ENCODE data around the gene RAE1.

RAE1 gene

GRCh38 chr20:57409672-57410397, 58.8 kb downstream of the RAE1 start:
- Histone ChIP-seq H3K27me3 (replicated peaks; ENCODE audit: insufficient read depth, low read length) (no peaks in the 10 kb centered on the region), H3K79me2 (ENCODE audit: low read length) (peaks cover 33% of the 10 kb centered on the region), H3K9me3 (replicated peaks; ENCODE audit: insufficient read depth, low read length) (no peaks in the 10 kb centered on the region), H3K9ac (ENCODE audit: low read length) (no peak overlapping the region), H3K4me1 (ENCODE audit: low read length) (no peaks in the 10 kb centered on the region), H3K4me3 (ENCODE audit: low read length) (no peak overlapping the region), H3K27ac (ENCODE audit: low read length) (no peak overlapping the region), H2AFZ (ENCODE audit: low read length) (no peak overlapping the region), H3F3A (ENCODE audit: insufficient read depth, low read length) (peaks cover 36% of the 10 kb centered on the region), H3K4me2 (ENCODE audit: low read depth, low read length) (no peak overlapping the region), H3K9me2 (replicated peaks; ENCODE audit: insufficient read depth, low read length) (no peaks in the 10 kb centered on the region), H4K20me1 (ENCODE audit: insufficient read depth, low read length) (peaks cover 36% of the 10 kb centered on the region), H3K36me3 (replicated peaks; ENCODE audit: insufficient read depth, low read length) (peaks cover 12% of the 10 kb centered on the region)
- TF ChIP-seq EZH2phosphoT487 (IDR thresholded peaks at IDR 0.05; ENCODE audit: low read length): no peak
- no peak for TF ChIP-seq CTCF (IDR thresholded peaks at IDR 0.05; ENCODE audit: low read length)
- no peak for TF ChIP-seq EZH2 (optimal IDR thresholded peaks at IDR 0.05; ENCODE audit: low read depth, low read length)
- no peak for DNase-seq

- H3K9ac ChIP-seq (ENCODE audit: low read length): no peak overlapping the region
- no peak overlapping the region for H3K4me3 ChIP-seq (ENCODE audit: low read length)
- TF ChIP-seq EZH2 (optimal IDR thresholded peaks at IDR 0.05; ENCODE audit: low read depth, low read length): no peak
- TF ChIP-seq EZH2phosphoT487 (IDR thresholded peaks at IDR 0.05; ENCODE audit: low read length): no peak
- no peak for TF ChIP-seq CTCF (IDR thresholded peaks at IDR 0.05; ENCODE audit: low read length)
- no peaks in the 10 kb centered on the region for H3K9me2 ChIP-seq (replicated peaks; ENCODE audit: insufficient read depth, low read length)
- H3K4me2 ChIP-seq (ENCODE audit: low read depth, low read length): no peak overlapping the region
- no peak overlapping the region for H3K27ac ChIP-seq (ENCODE audit: low read length)
- H3K27me3 ChIP-seq (replicated peaks; ENCODE audit: insufficient read depth, low read length): no peaks in the 10 kb centered on the region
- H3K36me3 ChIP-seq (replicated peaks; ENCODE audit: insufficient read depth, low read length): peaks cover 5% of the 10 kb centered on the region
- H2AFZ ChIP-seq (ENCODE audit: low read length): no peak overlapping the region
- H3K9me3 ChIP-seq (replicated peaks; ENCODE audit: insufficient read depth, low read length): no peaks in the 10 kb centered on the region
- no peaks in the 10 kb centered on the region for H3K4me1 ChIP-seq (ENCODE audit: low read length)
- no peak for DNase-seq
- peaks cover 27% of the 10 kb centered on the region for H3K79me2 ChIP-seq (ENCODE audit: low read length)
- peaks cover 31% of the 10 kb centered on the region for H3F3A ChIP-seq (ENCODE audit: insufficient read depth, low read length)
- peaks cover 30% of the 10 kb centered on the region for H4K20me1 ChIP-seq (ENCODE audit: insufficient read depth, low read length)
Measured at GRCh38 chr20:57410398-57410920, 59.4 kb downstream of the RAE1 start.

- Histone ChIP-seq H4K20me1 (ENCODE audit: insufficient read depth, low read length) (peaks cover 25% of the 10 kb centered on the region), H3K4me3 (ENCODE audit: low read length) (no peak overlapping the region), H3K9me3 (replicated peaks; ENCODE audit: insufficient read depth, low read length) (no peaks in the 10 kb centered on the region), H3K4me1 (ENCODE audit: low read length) (no peaks in the 10 kb centered on the region), H3K27ac (ENCODE audit: low read length) (no peak overlapping the region), H3K4me2 (ENCODE audit: low read depth, low read length) (no peak overlapping the region), H3K9ac (ENCODE audit: low read length) (no peak overlapping the region), H3K36me3 (replicated peaks; ENCODE audit: insufficient read depth, low read length) (peaks cover 3% of the 10 kb centered on the region), H3K9me2 (replicated peaks; ENCODE audit: insufficient read depth, low read length) (no peaks in the 10 kb centered on the region), H3K79me2 (ENCODE audit: low read length) (peaks cover 22% of the 10 kb centered on the region), H2AFZ (ENCODE audit: low read length) (no peak overlapping the region), H3K27me3 (replicated peaks; ENCODE audit: insufficient read depth, low read length) (no peaks in the 10 kb centered on the region), H3F3A (ENCODE audit: insufficient read depth, low read length) (peaks cover 31% of the 10 kb centered on the region)
- DNase-seq: no peak
- TF ChIP-seq EZH2phosphoT487 (IDR thresholded peaks at IDR 0.05; ENCODE audit: low read length) (no peak), CTCF (IDR thresholded peaks at IDR 0.05; ENCODE audit: low read length) (no peak), EZH2 (optimal IDR thresholded peaks at IDR 0.05; ENCODE audit: low read depth, low read length) (no peak)
Measured at GRCh38 chr20:57410924-57411323, 59.9 kb downstream of the RAE1 start.

All from MM.1S (cell line).